Measurements from ENCODE around the gene IFNL4.
"Not testable (repeated sequence)": the region's sequence is repeated elsewhere in the genome, so short reads cannot be mapped to it uniquely, and the experiment has no call there.

GRCh38 chr19:39219108-39219507 is 29.5 kb downstream of the IFNL4 start:
- not testable (repeated sequence) for TF ChIP-seq CTCF, POLR2A (IDR thresholded peaks at IDR 0.05)
